GM19023 (cell line): ENCODE measurements around the gene TOMM40.
"Not testable (repeated sequence)": the region's sequence is repeated elsewhere in the genome, so short reads cannot be mapped to it uniquely, and the experiment has no call there.

ENCODE experiments used
- ATAC-seq: cut with Tn5 transposase; IDR thresholded peaks from one replicate; pipeline ENCODE4 v1.9.1; 2021; ENCODE audit warnings: mild to moderate bottlenecking, moderate library complexity; ENCODE audit not compliant: unreplicated experiment

TOMM40 gene

DNA sequence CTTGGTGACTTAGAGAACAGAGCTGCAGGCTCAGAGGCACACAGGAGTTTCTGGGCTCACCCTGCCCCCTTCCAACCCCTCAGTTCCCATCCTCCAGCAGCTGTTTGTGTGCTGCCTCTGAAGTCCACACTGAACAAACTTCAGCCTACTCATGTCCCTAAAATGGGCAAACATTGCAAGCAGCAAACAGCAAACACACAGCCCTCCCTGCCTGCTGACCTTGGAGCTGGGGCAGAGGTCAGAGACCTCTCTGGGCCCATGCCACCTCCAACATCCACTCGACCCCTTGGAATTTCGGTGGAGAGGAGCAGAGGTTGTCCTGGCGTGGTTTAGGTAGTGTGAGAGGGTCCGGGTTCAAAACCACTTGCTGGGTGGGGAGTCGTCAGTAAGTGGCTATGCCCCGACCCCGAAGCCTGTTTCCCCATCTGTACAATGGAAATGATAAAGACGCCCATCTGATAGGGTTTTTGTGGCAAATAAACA lies 33.2 kb downstream of the TOMM40 start:
- no peak for ATAC-seq

DNA sequence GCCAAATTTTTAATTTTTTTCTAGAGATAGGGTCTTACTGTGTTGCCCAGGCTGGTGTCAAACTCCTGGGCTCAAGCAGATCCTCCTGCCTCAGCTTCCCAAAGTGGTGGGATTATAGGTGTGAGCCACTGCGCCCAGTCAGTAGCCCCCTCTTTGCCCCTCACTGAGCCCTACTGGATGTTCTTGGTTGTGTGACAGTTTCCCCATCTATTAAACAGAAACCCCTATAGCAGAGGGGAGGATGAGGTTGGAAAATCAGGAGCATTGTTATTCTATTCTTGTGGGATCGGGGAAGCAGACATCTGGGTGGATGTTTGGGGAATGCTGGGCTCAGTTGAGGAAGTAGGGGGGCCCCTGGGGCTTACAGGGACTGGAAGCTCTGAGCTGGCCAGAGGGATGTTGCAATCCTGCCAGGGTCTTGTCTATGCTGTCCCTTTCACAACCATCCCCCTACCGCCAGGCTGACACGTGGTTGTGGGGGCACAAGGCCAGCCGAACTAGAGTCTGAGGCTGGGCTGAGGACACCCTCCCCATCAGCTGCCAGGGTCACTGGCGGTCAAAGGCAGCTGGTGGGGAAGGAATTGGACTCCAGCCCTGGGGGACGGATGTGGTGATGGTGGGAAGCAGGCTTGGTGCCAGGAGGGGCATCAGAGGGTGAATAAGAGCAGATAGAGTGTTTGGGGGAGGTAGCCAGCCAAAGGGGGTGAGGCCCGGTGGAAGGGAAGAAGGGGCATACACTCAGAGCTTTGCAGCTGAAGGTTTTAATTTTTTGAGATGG lies 34.2 kb downstream of the TOMM40 start:
- ATAC-seq = no peak

GRCh38 chr19:44926245-44927077 lies 35.4 kb downstream of the TOMM40 start:
- ATAC-seq = not testable (repeated sequence)

DNA sequence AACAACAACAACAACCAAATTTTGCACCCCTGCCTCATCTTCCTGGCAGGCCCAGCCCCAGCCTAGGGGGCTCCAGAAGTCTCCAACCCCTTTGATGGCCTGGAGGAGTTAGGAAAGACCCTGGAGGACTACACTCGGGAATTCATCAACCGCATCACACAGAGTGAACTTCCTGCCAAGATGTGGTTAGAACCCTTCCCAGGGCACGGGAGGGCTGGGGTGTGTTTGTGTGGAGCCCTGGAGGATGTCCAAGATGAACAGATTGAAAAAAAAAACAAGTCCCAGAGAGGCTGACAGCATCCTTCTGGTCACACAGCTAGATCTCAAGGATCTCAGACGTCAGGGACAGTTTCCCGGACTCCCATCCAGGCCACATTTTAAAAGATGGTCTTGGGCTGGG lies 36.7 kb downstream of the TOMM40 start:
- no peak for ATAC-seq

GRCh38 chr19:44930088-44930487 lies 39.0 kb downstream of the TOMM40 start:
- ATAC-seq = no peak

DNA sequence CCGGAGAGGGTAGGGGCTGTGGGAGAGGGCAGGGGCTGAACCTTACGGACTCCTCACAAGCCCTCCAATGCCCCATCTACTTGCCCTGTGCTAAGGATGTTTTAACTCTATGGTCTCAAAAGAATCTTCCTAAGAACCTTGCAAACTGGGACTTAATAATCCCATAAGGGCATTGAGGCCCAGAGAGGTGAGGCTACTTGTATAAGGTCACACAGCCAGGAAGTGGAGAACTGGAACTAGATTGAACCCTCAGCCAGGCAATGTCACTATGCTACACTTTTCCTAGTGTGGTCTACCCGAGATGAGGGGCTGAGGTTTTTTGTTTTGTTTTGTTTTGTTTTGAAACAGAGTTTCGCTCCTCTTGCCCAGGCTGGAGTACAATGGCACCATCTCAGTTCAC lies 40.5 kb downstream of the TOMM40 start:
- no peak for ATAC-seq

- ATAC-seq = no peak
Observed at GRCh38 chr19:44939668-44940067, 48.6 kb downstream of the TOMM40 start.

DNA sequence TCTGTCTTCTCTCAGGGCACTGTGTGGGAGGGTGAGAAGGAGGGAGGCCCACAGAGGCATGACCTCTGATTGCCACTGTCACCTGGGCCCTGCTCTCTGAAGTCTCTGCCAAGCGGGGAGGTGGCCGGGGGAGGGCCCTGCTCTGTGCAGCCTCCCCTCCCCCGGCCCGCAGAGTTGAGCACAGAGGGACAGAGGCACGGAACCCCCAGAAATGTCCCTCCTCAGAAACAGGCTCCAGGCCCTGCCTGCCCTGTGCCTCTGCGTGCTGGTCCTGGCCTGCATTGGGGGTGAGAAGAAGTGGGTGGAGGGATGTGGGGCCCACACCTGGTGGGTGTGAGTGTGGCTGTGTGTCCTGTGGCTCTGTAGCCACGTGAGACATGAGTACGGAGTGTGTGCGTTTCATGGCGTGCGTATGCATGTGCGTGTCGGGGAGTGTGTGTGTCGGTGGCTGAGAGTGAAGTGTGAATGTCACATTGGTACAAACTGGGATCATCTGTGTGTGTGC lies 51.1 kb downstream of the TOMM40 start, which contains the start of gene APOC4:
APOC4 (plus strand) TSS at position 171 of the 505 bp plus-strand sequence; CDS start at position 212, 41 bp downstream.
- no peak for ATAC-seq

DNA sequence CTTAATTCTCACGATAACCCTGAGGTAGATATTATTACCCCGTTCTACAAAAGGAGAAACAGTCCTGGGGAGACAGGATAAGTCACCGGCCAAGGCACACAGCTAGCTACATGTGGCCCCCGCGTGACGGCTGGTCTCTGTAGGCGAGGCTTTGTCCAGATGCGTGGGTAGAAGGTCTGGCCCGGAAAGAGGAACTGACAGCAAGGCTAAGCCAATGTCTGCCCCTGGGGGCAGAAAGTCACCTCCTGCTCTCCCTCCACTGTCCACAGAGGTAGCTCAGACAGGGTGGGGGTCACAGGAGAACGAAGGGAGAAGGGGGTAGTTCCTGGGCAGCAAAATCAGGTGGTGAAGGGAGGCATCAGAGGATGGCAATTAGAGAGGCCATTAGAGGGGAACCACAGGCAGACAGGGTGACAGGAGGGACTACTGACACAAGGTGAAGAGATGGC lies 52.8 kb downstream of the TOMM40 start:
- no peak for ATAC-seq

DNA sequence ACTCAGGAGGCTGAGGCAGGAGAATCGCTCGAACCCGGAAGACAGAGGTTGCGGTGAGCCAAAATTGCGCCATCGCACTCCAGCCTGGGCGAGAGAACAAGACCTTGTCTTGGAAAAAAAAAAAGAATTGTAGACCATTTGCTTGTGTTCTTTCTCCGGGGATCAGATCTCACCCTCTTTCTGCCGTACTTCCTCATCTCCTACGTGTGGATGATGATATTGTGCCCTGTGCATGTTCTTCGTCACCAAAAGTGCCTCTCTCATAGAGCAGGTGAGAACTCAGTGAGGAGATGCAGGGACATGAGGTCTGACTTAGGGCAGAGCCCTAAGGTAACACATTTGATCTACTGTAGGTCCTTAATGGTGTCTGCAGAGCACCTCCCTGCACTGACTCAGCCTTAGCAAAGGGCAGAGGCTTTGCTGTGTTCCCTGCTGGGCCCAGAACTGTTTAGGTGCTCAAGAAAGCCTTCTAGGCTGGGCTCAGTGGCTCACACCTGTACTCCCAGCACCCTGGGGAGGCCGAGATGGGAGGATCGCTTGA lies 56.1 kb downstream of the TOMM40 start:
- ATAC-seq = no peak

GRCh38 chr19:44948237-44948636 lies 57.2 kb downstream of the TOMM40 start:
- ATAC-seq = no peak

- ATAC-seq = no peak
Observed at GRCh38 chr19:44948763-44949374, 57.8 kb downstream of the TOMM40 start.

- no peak for ATAC-seq
Observed at GRCh38 chr19:44949550-44949949, 58.5 kb downstream of the TOMM40 start.

DNA sequence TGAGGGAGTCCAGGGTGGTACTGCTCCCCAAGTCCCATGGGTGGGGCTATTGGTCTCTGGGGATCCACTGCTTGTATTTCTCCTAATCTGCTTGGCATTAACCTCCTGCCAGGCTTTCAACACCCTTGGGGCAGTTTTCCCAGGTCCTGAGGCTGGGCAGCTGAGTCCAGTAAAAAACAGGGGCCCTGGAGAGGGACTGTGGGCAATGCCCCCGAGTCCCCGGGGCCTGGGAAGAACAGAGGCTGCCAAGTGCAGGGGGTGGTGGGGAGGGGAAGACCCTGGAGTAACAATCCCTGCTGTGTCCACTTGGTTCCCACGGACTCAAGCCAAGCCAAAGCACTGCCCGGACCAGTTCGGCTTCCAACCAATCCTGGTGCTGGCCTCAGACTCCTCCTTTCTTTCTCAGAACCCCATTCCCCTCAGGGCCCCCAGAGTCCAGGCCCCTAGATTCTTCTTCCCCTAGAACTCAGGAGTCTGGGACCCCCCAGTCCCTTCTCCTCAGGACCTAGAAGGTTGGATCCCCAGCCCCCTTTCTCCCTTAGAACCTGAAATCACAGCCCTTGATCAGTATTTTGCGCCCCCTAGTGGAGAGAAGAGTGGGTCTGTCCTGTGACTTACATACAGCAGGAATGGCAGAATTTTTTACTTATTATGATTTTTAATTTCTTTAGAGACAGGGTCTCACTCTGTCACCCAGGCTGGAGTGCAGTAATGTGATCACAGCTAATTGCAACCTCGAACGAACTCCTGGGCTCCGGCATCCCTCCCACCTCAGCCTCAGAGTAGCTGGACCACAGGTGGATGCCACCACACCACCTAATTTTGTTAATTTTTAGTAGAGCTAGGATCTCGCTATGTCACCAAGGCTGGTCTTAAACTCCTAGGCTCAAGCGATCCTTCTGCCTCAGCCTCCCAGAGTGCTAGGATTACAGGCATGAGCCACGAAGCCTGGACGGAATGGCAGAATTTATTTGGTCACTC lies 60.4 kb downstream of the TOMM40 start:
- ATAC-seq = no peak
